Measurements from ENCODE around the gene MLH3. TPM values are rescaled to one million over a fixed set of nuclear protein-coding genes. Genes with fewer than 3 reads are reported as not detected.

The MLH3 gene
- total and polyA plus RNA-seq, 2 donors (not counting 1 experiment from before 2014, with no cell fraction given) = 12.2 to 53.8 TPM

DNA sequence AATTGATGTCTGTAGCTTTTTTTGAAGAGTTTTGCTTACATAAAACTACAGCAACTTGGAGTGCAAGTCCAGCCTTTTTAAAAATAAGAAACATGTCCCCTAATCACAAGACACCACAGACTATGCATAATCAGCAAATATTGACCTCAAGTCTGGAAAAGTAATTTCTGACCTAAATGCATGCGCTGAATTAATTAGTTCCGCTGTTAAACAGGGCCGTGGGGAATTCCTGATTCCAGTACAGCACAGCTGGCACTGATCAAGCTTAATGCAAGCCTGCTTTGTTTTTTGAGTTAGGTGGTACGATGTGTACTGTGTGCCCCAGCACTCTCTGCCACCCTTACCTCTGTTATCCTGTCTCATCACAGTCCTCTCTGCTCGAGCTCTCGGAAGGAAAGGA lies 9.2 kb downstream of the MLH3 start:
- Histone ChIP-seq H4K20me1 (ENCODE audit: control insufficient read depth, extremely low read depth, insufficient read depth, low read length) (no peaks in the 10 kb centered on the region), H3K36me3 (ENCODE audit: control insufficient read depth, insufficient read depth, low read length) (no peaks in the 10 kb centered on the region), H3K4me2 (ENCODE audit: extremely low read depth, insufficient read depth, low read length) (peak overlapping the region; percentile 37), H3K9me3 (ENCODE audit: control insufficient read depth, insufficient read depth, low read depth, low read length) (no peaks in the 10 kb centered on the region), H3K79me2 (ENCODE audit: control insufficient read depth, insufficient read depth, low read length) (peaks cover 4% of the 10 kb centered on the region), H3K27me3 (ENCODE audit: control insufficient read depth, insufficient read depth, low read length) (no peaks in the 10 kb centered on the region), H2AFZ (ENCODE audit: low read length) (no peak overlapping the region), H3K4me1 (ENCODE audit: control insufficient read depth, extremely low read depth, insufficient read depth, low read length) (peaks cover 15% of the 10 kb centered on the region), H3K4me3 (replicated peaks in 1 of 4; ENCODE audit: control extremely low read depth in 1 of 4, insufficient read depth in 1 of 4, low read depth in 3 of 4, low read length in 4 of 4) (no peak overlapping the region), H3K27ac (ENCODE audit: insufficient read depth, low read length) (no peak overlapping the region), H3K9ac (ENCODE audit: insufficient read depth, low read length) (no peak overlapping the region)
- DNase-seq (ENCODE audit: low read depth in 2 of 2) = peak; percentile 53 to 55
- no peak for TF ChIP-seq EZH2 (IDR thresholded peaks at IDR 0.05; ENCODE audit: low read length, missing control alignments)
- no peak for TF ChIP-seq CTCF (conservative IDR thresholded peaks at IDR 0.05 in 1 of 2, IDR thresholded peaks at IDR 0.05 in 1 of 2; ENCODE audit: low read depth in 1 of 2, low read length in 2 of 2)

- H3K4me3 ChIP-seq (replicated peaks in 1 of 4; ENCODE audit: control extremely low read depth in 1 of 4, insufficient read depth in 1 of 4, low read depth in 3 of 4, low read length in 4 of 4) = no peak overlapping the region
- no peak for TF ChIP-seq EZH2 (IDR thresholded peaks at IDR 0.05; ENCODE audit: low read length, missing control alignments)
- no peak for TF ChIP-seq CTCF (conservative IDR thresholded peaks at IDR 0.05 in 1 of 2, IDR thresholded peaks at IDR 0.05 in 1 of 2; ENCODE audit: low read depth in 1 of 2, low read length in 2 of 2)
- no peaks in the 10 kb centered on the region for H3K36me3 ChIP-seq (ENCODE audit: control insufficient read depth, insufficient read depth, low read length)
- H3K9me3 ChIP-seq (ENCODE audit: control insufficient read depth, insufficient read depth, low read depth, low read length) = no peaks in the 10 kb centered on the region
- no peaks in the 10 kb centered on the region for H4K20me1 ChIP-seq (ENCODE audit: control insufficient read depth, extremely low read depth, insufficient read depth, low read length)
- H3K27me3 ChIP-seq (ENCODE audit: control insufficient read depth, insufficient read depth, low read length) = no peaks in the 10 kb centered on the region
- no peak overlapping the region for H2AFZ ChIP-seq (ENCODE audit: low read length)
- peaks cover 4% of the 10 kb centered on the region for H3K79me2 ChIP-seq (ENCODE audit: control insufficient read depth, insufficient read depth, low read length)
- no peak overlapping the region for H3K27ac ChIP-seq (ENCODE audit: insufficient read depth, low read length)
- H3K4me1 ChIP-seq (ENCODE audit: control insufficient read depth, extremely low read depth, insufficient read depth, low read length) = peaks cover 15% of the 10 kb centered on the region
- H3K4me2 ChIP-seq (ENCODE audit: extremely low read depth, insufficient read depth, low read length) = no peak overlapping the region
- H3K9ac ChIP-seq (ENCODE audit: insufficient read depth, low read length) = no peak overlapping the region
- no peak for DNase-seq (ENCODE audit: low read depth in 2 of 2)
Observed at GRCh38 chr14:75041613-75042012, 9.7 kb downstream of the MLH3 start.

DNA sequence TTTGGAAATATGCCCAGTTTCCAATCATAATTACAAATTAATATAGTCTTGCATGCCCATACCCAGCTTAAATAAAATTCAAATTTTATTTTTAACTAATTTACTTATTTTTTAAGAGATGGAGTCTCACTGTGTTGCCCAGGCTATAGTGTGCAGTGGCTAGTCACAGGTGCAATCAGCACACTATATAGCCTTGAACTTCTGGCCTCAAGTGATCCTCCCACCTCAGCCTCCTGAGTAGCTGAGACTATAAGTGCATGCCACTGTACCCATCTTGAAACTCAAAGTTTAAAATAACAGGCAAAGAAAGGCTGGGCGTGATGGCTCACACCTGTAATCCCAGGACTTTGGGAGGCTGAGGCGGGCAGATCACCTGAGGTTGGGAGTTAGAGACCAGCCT lies 10.3 kb downstream of the MLH3 start:
- no peaks in the 10 kb centered on the region for H3K9me3 ChIP-seq (ENCODE audit: control insufficient read depth, insufficient read depth, low read depth, low read length)
- H3K4me2 ChIP-seq (ENCODE audit: extremely low read depth, insufficient read depth, low read length) = no peak overlapping the region
- no peak overlapping the region for H3K27ac ChIP-seq (ENCODE audit: insufficient read depth, low read length)
- H4K20me1 ChIP-seq (ENCODE audit: control insufficient read depth, extremely low read depth, insufficient read depth, low read length) = no peaks in the 10 kb centered on the region
- DNase-seq (ENCODE audit: low read depth in 2 of 2) = no peak
- H2AFZ ChIP-seq (ENCODE audit: low read length) = no peak overlapping the region
- TF ChIP-seq EZH2 (IDR thresholded peaks at IDR 0.05; ENCODE audit: low read length, missing control alignments) = no peak
- TF ChIP-seq CTCF (conservative IDR thresholded peaks at IDR 0.05 in 1 of 2, IDR thresholded peaks at IDR 0.05 in 1 of 2; ENCODE audit: low read depth in 1 of 2, low read length in 2 of 2) = no peak
- H3K9ac ChIP-seq (ENCODE audit: insufficient read depth, low read length) = no peak overlapping the region
- no peaks in the 10 kb centered on the region for H3K27me3 ChIP-seq (ENCODE audit: control insufficient read depth, insufficient read depth, low read length)
- H3K4me3 ChIP-seq (replicated peaks in 1 of 4; ENCODE audit: control extremely low read depth in 1 of 4, insufficient read depth in 1 of 4, low read depth in 3 of 4, low read length in 4 of 4) = no peak overlapping the region
- peaks cover 15% of the 10 kb centered on the region for H3K4me1 ChIP-seq (ENCODE audit: control insufficient read depth, extremely low read depth, insufficient read depth, low read length)
- peaks cover 4% of the 10 kb centered on the region for H3K79me2 ChIP-seq (ENCODE audit: control insufficient read depth, insufficient read depth, low read length)
- no peaks in the 10 kb centered on the region for H3K36me3 ChIP-seq (ENCODE audit: control insufficient read depth, insufficient read depth, low read length)

Data from fibroblast of lung (primary cell).